Caco-2 (cell line): ENCODE results near the gene CCSAP. TPM values are rescaled to one million over a fixed set of nuclear protein-coding genes. Genes with fewer than 3 reads are reported as not detected.

ENCODE experiments used
- BruUV-seq: library from RNA; stranded (reverse); fragments of 400-500 nt; replicated peaks from 2 replicates; lab custom pipeline; 2021; lab: Mats Ljungman, UMichigan
- CTCF ChIA-PET: fragments of 300-600 bp; sonication (Branson Sonifier 250); formaldehyde crosslinking; loops from one replicate; lab custom pipeline; 2022; ENCODE audit warnings: antibody characterized with exemption; lab: Charles Lee
- POLR2A ChIA-PET: fragments of 300-600 bp; sonication (Branson Sonifier 250); formaldehyde crosslinking; loops from one replicate; lab custom pipeline; 2022; ENCODE audit warnings: antibody characterized with exemption; lab: Charles Lee
- DNase-seq, 2 experiments: peaks; one replicate each; pipeline versions ENCODE4 v3.0.0 to v3.0.0-alpha.2; 2020 to 2022
- H3K27me3 ChIP-seq: replicated peaks from 2 replicates; pipeline ENCODE4 v1.6.0; 2011; ENCODE audit warnings: low read length; ENCODE audit not compliant: control insufficient read depth, insufficient read depth
- H3K36me3 ChIP-seq: 2 replicates; pipeline ENCODE4 v1.5.1; 2011; ENCODE audit warnings: low read length; ENCODE audit not compliant: control insufficient read depth, insufficient read depth
- H3K4me1 ChIP-seq: fragments of 250-450 bp; sonication (Bioruptor Pico); 2 replicates; pipeline ENCODE4 v1.5.1; 2020; ENCODE audit warnings: mild to moderate bottlenecking
- H3K4me3 ChIP-seq: 2 replicates; pipeline ENCODE4 v1.5.1; 2011; ENCODE audit warnings: low read depth, mild to moderate bottlenecking, control low read depth, low read length
- H3K9me3 ChIP-seq: fragments of 250-450 bp; sonication (Bioruptor Pico); 2 replicates; pipeline ENCODE4 v1.5.1; 2020; ENCODE audit warnings: mild to moderate bottlenecking, moderate library complexity
- H3K27ac Mint-ChIP-seq: one replicate; pipeline ENCODE4 v1.8.0; 2022; ENCODE audit warnings: mixed read lengths; ENCODE audit not compliant: unreplicated experiment
- H3K27me3 Mint-ChIP-seq: one replicate; pipeline ENCODE4 v1.8.0; 2022; ENCODE audit warnings: mixed read lengths; ENCODE audit not compliant: insufficient read depth, unreplicated experiment
- H3K36me3 Mint-ChIP-seq: one replicate; pipeline ENCODE4 v1.8.0; 2022; ENCODE audit warnings: mild to moderate bottlenecking, mixed read lengths; ENCODE audit not compliant: insufficient read depth, unreplicated experiment
- H3K4me1 Mint-ChIP-seq: one replicate; pipeline ENCODE4 v1.8.0; 2022; ENCODE audit warnings: low read depth, mixed read lengths; ENCODE audit not compliant: unreplicated experiment
- H3K4me3 Mint-ChIP-seq: one replicate; pipeline ENCODE4 v1.8.0; 2022; ENCODE audit warnings: mild to moderate bottlenecking, moderate library complexity, mixed read lengths; ENCODE audit not compliant: unreplicated experiment
- H3K9me3 Mint-ChIP-seq: one replicate; pipeline ENCODE4 v1.8.0; 2022; ENCODE audit warnings: mixed read lengths; ENCODE audit not compliant: unreplicated experiment
- CTCF ChIP-seq, 2 experiments: fragments of 200-600 bp in 1 of 2; IDR thresholded peaks; 1 replicate in 1 of 2; 2 replicates in 1 of 2; pipeline versions ENCODE4 v1.5.1 to v1.8.0; 2011 to 2022; ENCODE audit warnings: antibody characterized with exemption in 1 of 2, control low read depth in 1 of 2, inconsistent platforms in 1 of 2, low read depth in 1 of 2, low read length in 1 of 2, mild to moderate bottlenecking in 1 of 2, moderate library complexity in 1 of 2; ENCODE audit not compliant: insufficient read depth in 1 of 2, severe bottlenecking in 1 of 2, unreplicated experiment in 1 of 2
- intact Hi-C: fragments of 100-400 bp; cut with micrococcal nuclease; formaldehyde crosslinking; loops from one replicate; pipeline ENCODE4 v1.10.0; 2022; ENCODE audit not compliant: unreplicated experiment
- total RNA-seq: library from RNA; stranded (reverse); gene quantifications from 2 replicates; pipeline ENCODE4 v1.2.3, GENCODE V29; 2022

CCSAP gene
- total RNA-seq, 1 experiment from 2014 or later, result 11.3 TPM

GRCh38 chr1:229370601-229371021, 27.8 kb upstream of the CCSAP start:
- no peaks in the 10 kb centered on the region for H3K36me3 ChIP-seq
- ChIA-PET POLR2A (no interaction called here), CTCF (no interaction called here)
- no peak for DNase-seq
- H3K9me3 ChIP-seq, result no peaks in the 10 kb centered on the region
- H3K4me3 ChIP-seq, result no peak overlapping the region
- intact Hi-C loops, result no loop called here
- no peak overlapping the region for H3K27ac Mint-ChIP-seq
- no peak for TF ChIP-seq CTCF (IDR thresholded peaks at IDR 0.05; ENCODE audit: insufficient read depth in 1 of 2, low read depth in 1 of 2, low read length in 1 of 2, severe bottlenecking in 1 of 2, unreplicated experiment in 1 of 2)
- H3K4me1 Mint-ChIP-seq, result no peaks in the 10 kb centered on the region
- peaks cover 1% of the 10 kb centered on the region for H3K36me3 Mint-ChIP-seq
- H3K9me3 Mint-ChIP-seq, result no peaks in the 10 kb centered on the region
- H3K4me1 ChIP-seq, result no peaks in the 10 kb centered on the region
- no TSS peak for BruUV-seq
- no peaks in the 10 kb centered on the region; the same call in 1 of the 2 replicates for H3K27me3 ChIP-seq
- H3K27me3 Mint-ChIP-seq, result peaks cover 9% of the 10 kb centered on the region
- H3K4me3 Mint-ChIP-seq, result no peak overlapping the region

GRCh38 chr1:229368347-229368746, 25.5 kb upstream of the CCSAP start:
- ChIA-PET POLR2A (no interaction called here), CTCF (no interaction called here)
- no peak overlapping the region for H3K4me3 ChIP-seq
- Mint-ChIP-seq H3K9me3 (no peaks in the 10 kb centered on the region), H3K36me3 (no peaks in the 10 kb centered on the region), H3K4me3 (no peak overlapping the region), H3K27me3 (peaks cover 14% of the 10 kb centered on the region), H3K4me1 (no peaks in the 10 kb centered on the region), H3K27ac (no peak overlapping the region)
- no peak for TF ChIP-seq CTCF (IDR thresholded peaks at IDR 0.05; ENCODE audit: insufficient read depth in 1 of 2, low read depth in 1 of 2, low read length in 1 of 2, severe bottlenecking in 1 of 2, unreplicated experiment in 1 of 2)
- H3K9me3 ChIP-seq, result no peaks in the 10 kb centered on the region
- intact Hi-C loops, result no loop called here
- H3K27me3 ChIP-seq, result no peaks in the 10 kb centered on the region; the same call in 1 of the 2 replicates
- DNase-seq, result no peak
- H3K4me1 ChIP-seq, result no peaks in the 10 kb centered on the region
- BruUV-seq, result no TSS peak
- no peaks in the 10 kb centered on the region for H3K36me3 ChIP-seq

- ChIA-PET CTCF (no interaction called here), POLR2A (no interaction called here)
- no peaks in the 10 kb centered on the region for H3K9me3 Mint-ChIP-seq
Observed at GRCh38 chr1:229365569-229365968, 22.7 kb upstream of the CCSAP start.

More at GRCh38 chr1:229365569-229365968, 22.7 kb upstream of the CCSAP start:
- no peaks in the 10 kb centered on the region for H3K9me3 ChIP-seq
- no peak for TF ChIP-seq CTCF (IDR thresholded peaks at IDR 0.05; ENCODE audit: insufficient read depth in 1 of 2, low read depth in 1 of 2, low read length in 1 of 2, severe bottlenecking in 1 of 2, unreplicated experiment in 1 of 2)
- H3K36me3 Mint-ChIP-seq, result no peaks in the 10 kb centered on the region
- no peaks in the 10 kb centered on the region for H3K4me1 Mint-ChIP-seq
- H3K27me3 ChIP-seq, result no peaks in the 10 kb centered on the region; the same call in 1 of the 2 replicates
- H3K4me1 ChIP-seq, result no peaks in the 10 kb centered on the region
- no peaks in the 10 kb centered on the region for H3K36me3 ChIP-seq
- H3K4me3 ChIP-seq, result no peak overlapping the region
- intact Hi-C loops, result no loop called here
- H3K27me3 Mint-ChIP-seq, result peaks cover 10% of the 10 kb centered on the region
- no peak overlapping the region for H3K27ac Mint-ChIP-seq
- BruUV-seq, result no TSS peak
- DNase-seq, result no peak
- no peak overlapping the region for H3K4me3 Mint-ChIP-seq
